GM18505 (cell line): Measurements from ENCODE around the gene SLC5A6.

Source experiments
- ATAC-seq: cut with Tn5 transposase; IDR thresholded peaks from one replicate; pipeline ENCODE4 v1.9.1; 2021; ENCODE audit not compliant: unreplicated experiment
- POLR2A ChIP-seq: IDR thresholded peaks from 4 replicates; pipeline ENCODE4 v1.6.1; 2011; ENCODE audit warnings: borderline replicate concordance; ENCODE audit not compliant: insufficient read depth, insufficient read length; ENCODE audit errors: extremely low read depth

The SLC5A6 gene

GRCh38 chr2:27211943-27212625 lies at the start of gene SLC5A6, which contains the start of gene ATRAID:
Gene SLC5A6, minus strand, starts transcription at chr2:27212268. Its CDS starts 4,618 bp downstream, at chr2:27207650.
Gene ATRAID, plus strand, starts transcription at chr2:27212041. Its CDS starts 328 bp downstream, at chr2:27212369.
- peak; percentile 96 for TF ChIP-seq POLR2A
- ATAC-seq = peak; percentile 74

GRCh38 chr2:27261241-27261925 lies 49.3 kb upstream of the SLC5A6 start:
- no peak for ATAC-seq
- no peak for TF ChIP-seq POLR2A

GRCh38 chr2:27258051-27258450 lies 46.0 kb upstream of the SLC5A6 start:
- no peak for TF ChIP-seq POLR2A
- ATAC-seq = no peak

GRCh38 chr2:27256855-27257454 lies 44.9 kb upstream of the SLC5A6 start:
- TF ChIP-seq POLR2A = no peak
- ATAC-seq = no peak

- no peak for ATAC-seq
- no peak for TF ChIP-seq POLR2A
Measured at GRCh38 chr2:27255660-27256059, 43.6 kb upstream of the SLC5A6 start.

- no peak for ATAC-seq
- TF ChIP-seq POLR2A = no peak
Measured at GRCh38 chr2:27255187-27255586, 43.1 kb upstream of the SLC5A6 start.

- no peak for ATAC-seq
- TF ChIP-seq POLR2A = no peak
Measured at GRCh38 chr2:27251766-27252165, 39.7 kb upstream of the SLC5A6 start.

- no peak for ATAC-seq
- TF ChIP-seq POLR2A = no peak
Measured at GRCh38 chr2:27250652-27251379, 38.7 kb upstream of the SLC5A6 start.

- ATAC-seq = no peak
- TF ChIP-seq POLR2A = no peak
Measured at GRCh38 chr2:27249891-27250651, 38.0 kb upstream of the SLC5A6 start.

GRCh38 chr2:27249159-27249890 lies 37.3 kb upstream of the SLC5A6 start:
- TF ChIP-seq POLR2A = no peak
- no peak for ATAC-seq

GRCh38 chr2:27247893-27248292 lies 35.8 kb upstream of the SLC5A6 start:
- no peak for ATAC-seq
- no peak for TF ChIP-seq POLR2A

- ATAC-seq = no peak
- TF ChIP-seq POLR2A = no peak
Measured at GRCh38 chr2:27245626-27246025, 33.6 kb upstream of the SLC5A6 start.
